Measurements from ENCODE around the gene MAPT. TPM values are rescaled to one million over a fixed set of nuclear protein-coding genes. Genes with fewer than 3 reads are reported as not detected.
A peak's percentile ranks its signal among the peaks of the same experiment; 100 is the strongest.

Gene MAPT
- total and polyA plus RNA-seq, 2 of the 13 experiments (the other 11 are each of a cell fraction or from before 2014, with no cell fraction given), result 2.1 to 2.8 TPM

DNA sequence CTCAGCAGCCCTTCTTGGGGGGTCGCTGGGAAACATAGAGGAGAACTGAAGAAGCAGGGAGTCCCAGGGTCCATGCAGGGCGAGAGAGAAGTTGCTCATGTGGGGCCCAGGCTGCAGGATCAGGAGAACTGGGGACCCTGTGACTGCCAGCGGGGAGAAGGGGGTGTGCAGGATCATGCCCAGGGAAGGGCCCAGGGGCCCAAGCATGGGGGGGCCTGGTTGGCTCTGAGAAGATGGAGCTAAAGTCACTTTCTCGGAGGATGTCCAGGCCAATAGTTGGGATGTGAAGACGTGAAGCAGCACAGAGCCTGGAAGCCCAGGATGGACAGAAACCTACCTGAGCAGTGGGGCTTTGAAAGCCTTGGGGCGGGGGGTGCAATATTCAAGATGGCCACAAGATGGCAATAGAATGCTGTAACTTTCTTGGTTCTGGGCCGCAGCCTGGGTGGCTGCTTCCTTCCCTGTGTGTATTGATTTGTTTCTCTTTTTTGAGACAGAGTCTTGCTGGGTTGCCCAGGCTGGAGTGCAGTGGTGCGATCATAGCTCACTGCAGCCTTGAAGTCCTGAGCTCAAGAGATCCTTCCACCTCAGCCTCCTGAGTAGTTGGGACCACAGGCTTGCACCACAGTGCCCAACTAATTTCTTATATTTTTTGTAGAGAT lies 108.1 kb downstream of the MAPT start (continued):
- TF ChIP-seq, protein P1, sequence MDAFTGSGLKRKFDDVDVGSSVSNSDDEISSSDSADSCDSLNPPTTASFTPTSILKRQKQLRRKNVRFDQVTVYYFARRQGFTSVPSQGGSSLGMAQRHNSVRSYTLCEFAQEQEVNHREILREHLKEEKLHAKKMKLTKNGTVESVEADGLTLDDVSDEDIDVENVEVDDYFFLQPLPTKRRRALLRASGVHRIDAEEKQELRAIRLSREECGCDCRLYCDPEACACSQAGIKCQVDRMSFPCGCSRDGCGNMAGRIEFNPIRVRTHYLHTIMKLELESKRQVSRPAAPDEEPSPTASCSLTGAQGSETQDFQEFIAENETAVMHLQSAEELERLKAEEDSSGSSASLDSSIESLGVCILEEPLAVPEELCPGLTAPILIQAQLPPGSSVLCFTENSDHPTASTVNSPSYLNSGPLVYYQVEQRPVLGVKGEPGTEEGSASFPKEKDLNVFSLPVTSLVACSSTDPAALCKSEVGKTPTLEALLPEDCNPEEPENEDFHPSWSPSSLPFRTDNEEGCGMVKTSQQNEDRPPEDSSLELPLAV (CRISPR knock-in tag; conservative IDR thresholded peaks at IDR 0.05; ENCODE audit: low read depth), result no peak
- TF ChIP-seq ZNF207 (IDR thresholded peaks at IDR 0.05; ENCODE audit: borderline replicate concordance) (no peak), PRPF4 (IDR thresholded peaks at IDR 0.05; ENCODE audit: low read depth, low read length, poor library complexity, severe bottlenecking) (no peak), JDP2 (CRISPR knock-in tag; IDR thresholded peaks at IDR 0.05; ENCODE audit: borderline replicate concordance) (no peak), TSC22D2 (CRISPR knock-in tag; IDR thresholded peaks at IDR 0.05; ENCODE audit: borderline replicate concordance) (no peak), SOX13 (IDR thresholded peaks at IDR 0.05) (no peak), SOX13 (CRISPR knock-in tag; conservative IDR thresholded peaks at IDR 0.05 in 1 of 2, IDR thresholded peaks at IDR 0.05 in 1 of 2) (peak in 1 of 2 experiments; percentile 31; a peak in 1 of 4 replicates), MAZ (IDR thresholded peaks at IDR 0.05; ENCODE audit: borderline replicate concordance, low read depth, low read length) (peak; percentile 35; the same call in 1 of the 2 replicates), MAZ (CRISPR knock-in tag; IDR thresholded peaks at IDR 0.05; ENCODE audit: low read depth) (0 out of 2 replicates have a peak, but pooled peaks have one; percentile 52), FOXC1 (CRISPR knock-in tag; IDR thresholded peaks at IDR 0.05; ENCODE audit: borderline replicate concordance) (no peak), NFKB2 (CRISPR knock-in tag; IDR thresholded peaks at IDR 0.05; ENCODE audit: borderline replicate concordance) (no peak), ZNF607 (CRISPR knock-in tag; IDR thresholded peaks at IDR 0.05; ENCODE audit: borderline replicate concordance) (no peak), KDM5A (IDR thresholded peaks at IDR 0.05; ENCODE audit: borderline replicate concordance, low read length) (no peak; the same call in 1 of the 2 replicates), ZNF143 (CRISPR knock-in tag; IDR thresholded peaks at IDR 0.05) (no peak), HOXA7 (CRISPR knock-in tag; IDR thresholded peaks at IDR 0.05) (no peak), FOSL1 (CRISPR knock-in tag; IDR thresholded peaks at IDR 0.05; ENCODE audit: borderline replicate concordance) (no peak), ISL2 (CRISPR knock-in tag; IDR thresholded peaks at IDR 0.05) (0 out of 2 replicates have a peak, but pooled peaks have one; percentile 36), AKAP8 (CRISPR knock-in tag; IDR thresholded peaks at IDR 0.05) (0 out of 2 replicates have a peak, but pooled peaks have one; percentile 45), SRSF1 (optimal IDR thresholded peaks at IDR 0.05; ENCODE audit: low read depth, low read length) (no peak)
- TF ChIP-seq, protein P2, sequence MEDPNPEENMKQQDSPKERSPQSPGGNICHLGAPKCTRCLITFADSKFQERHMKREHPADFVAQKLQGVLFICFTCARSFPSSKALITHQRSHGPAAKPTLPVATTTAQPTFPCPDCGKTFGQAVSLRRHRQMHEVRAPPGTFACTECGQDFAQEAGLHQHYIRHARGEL (CRISPR knock-in tag; IDR thresholded peaks at IDR 0.05), result no peak
- TF ChIP-seq, protein P3, sequence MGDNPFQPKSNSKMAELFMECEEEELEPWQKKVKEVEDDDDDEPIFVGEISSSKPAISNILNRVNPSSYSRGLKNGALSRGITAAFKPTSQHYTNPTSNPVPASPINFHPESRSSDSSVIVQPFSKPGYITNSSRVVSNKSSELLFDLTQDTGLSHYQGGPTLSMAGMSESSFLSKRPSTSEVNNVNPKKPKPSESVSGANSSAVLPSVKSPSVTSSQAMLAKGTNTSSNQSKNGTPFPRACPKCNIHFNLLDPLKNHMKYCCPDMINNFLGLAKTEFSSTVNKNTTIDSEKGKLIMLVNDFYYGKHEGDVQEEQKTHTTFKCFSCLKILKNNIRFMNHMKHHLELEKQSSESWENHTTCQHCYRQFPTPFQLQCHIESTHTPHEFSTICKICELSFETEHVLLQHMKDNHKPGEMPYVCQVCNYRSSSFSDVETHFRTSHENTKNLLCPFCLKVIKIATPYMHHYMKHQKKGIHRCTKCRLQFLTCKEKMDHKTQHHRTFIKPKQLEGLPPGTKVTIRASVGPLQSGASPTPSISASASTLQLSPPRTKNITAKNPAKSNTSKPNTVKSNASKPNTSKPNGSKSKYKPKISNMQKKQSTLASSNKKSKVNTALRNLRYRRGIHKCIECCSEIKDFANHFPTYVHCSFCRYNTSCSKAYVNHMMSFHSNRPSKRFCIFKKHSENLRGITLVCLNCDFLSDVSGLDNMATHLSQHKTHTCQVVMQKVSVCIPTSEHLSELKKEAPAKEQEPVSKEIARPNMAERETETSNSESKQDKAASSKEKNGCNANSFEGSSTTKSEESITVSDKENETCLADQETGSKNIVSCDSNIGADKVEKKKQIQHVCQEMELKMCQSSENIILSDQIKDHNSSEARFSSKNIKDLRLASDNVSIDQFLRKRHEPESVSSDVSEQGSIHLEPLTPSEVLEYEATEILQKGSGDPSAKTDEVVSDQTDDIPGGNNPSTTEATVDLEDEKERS (CRISPR knock-in tag; IDR thresholded peaks at IDR 0.05), result 0 out of 2 replicates have a peak, but pooled peaks have one; percentile 25
- TF ChIP-seq, protein P4, sequence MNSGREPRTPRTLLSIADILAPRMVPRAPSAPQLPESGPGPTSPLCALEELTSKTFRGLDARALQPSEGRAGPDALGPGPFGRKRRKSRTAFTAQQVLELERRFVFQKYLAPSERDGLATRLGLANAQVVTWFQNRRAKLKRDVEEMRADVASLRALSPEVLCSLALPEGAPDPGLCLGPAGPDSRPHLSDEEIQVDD (CRISPR knock-in tag; IDR thresholded peaks at IDR 0.05; ENCODE audit: borderline replicate concordance), result no peak
- TF ChIP-seq, protein P5, sequence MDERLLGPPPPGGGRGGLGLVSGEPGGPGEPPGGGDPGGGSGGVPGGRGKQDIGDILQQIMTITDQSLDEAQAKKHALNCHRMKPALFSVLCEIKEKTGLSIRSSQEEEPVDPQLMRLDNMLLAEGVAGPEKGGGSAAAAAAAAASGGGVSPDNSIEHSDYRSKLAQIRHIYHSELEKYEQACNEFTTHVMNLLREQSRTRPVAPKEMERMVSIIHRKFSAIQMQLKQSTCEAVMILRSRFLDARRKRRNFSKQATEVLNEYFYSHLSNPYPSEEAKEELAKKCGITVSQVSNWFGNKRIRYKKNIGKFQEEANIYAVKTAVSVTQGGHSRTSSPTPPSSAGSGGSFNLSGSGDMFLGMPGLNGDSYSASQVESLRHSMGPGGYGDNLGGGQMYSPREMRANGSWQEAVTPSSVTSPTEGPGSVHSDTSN (CRISPR knock-in tag; IDR thresholded peaks at IDR 0.05), result no peak

All from HepG2 (cell line).